ENCODE results near the gene NTM.

Gene NTM

DNA sequence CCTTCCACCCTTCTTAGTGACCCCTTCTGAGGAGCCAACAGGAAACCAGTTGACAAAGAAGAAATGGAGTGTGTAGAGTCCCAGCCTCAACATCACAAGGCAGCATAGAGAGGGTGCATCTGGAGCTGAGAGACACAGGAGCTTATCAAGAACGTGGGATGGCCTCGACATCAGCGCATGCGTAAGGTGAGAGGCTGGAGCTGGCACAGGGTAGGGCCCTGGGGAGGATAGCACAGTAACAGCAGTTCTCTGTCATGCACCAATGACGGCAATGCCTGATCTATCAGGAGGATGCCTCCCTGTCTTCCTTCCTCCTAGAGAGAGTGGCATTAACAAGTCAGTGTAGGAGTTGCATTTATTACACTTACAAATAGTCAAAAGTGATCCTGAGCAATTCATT is 426.1 kb downstream of the NTM start:
- no peak overlapping the region for H3K27ac ChIP-seq
- no peak for TF ChIP-seq FOXP2 (optimal IDR thresholded peaks at IDR 0.05; ENCODE audit: control extremely low read depth, extremely low read length, insufficient read depth)
- no peak for TF ChIP-seq EZH2 (IDR thresholded peaks at IDR 0.05)
- TF ChIP-seq POLR2AphosphoS5 (IDR thresholded peaks at IDR 0.05; ENCODE audit: borderline replicate concordance, low read depth, low read length), result no peak
- H3K9ac ChIP-seq (ENCODE audit: insufficient read length), result no peak overlapping the region
- no peaks in the 10 kb centered on the region for H3K36me3 ChIP-seq (ENCODE audit: insufficient read depth, low read length)
- no peak overlapping the region for H3K4me3 ChIP-seq
- H3K9me3 ChIP-seq (ENCODE audit: low read depth, low read length), result no peaks in the 10 kb centered on the region
- DNase-seq (ENCODE audit: low read depth, low spot score), result no peak

DNA sequence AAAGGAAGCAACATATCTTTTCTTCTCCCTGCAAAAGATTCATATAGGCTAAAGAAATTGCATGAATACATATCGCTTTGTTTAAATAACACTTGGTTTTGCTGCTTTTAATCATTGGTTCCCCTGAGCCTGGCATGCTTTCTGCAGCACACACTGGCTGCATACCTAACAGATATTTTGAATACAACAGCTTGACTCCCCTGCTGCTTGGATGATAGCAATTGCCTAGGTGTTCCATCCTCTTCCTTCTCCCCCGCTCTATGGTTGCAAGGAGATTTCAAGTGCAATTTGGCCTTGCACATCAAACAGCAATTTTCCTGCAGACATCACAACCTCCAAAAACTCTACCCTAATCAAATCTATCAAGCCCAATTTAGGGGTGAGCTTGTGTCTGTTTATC is 430.0 kb downstream of the NTM start:
- no peaks in the 10 kb centered on the region for H3K9me3 ChIP-seq (ENCODE audit: low read depth, low read length)
- H3K9ac ChIP-seq (ENCODE audit: insufficient read length), result no peak overlapping the region
- no peak for TF ChIP-seq FOXP2 (optimal IDR thresholded peaks at IDR 0.05; ENCODE audit: control extremely low read depth, extremely low read length, insufficient read depth)
- TF ChIP-seq POLR2AphosphoS5 (IDR thresholded peaks at IDR 0.05; ENCODE audit: borderline replicate concordance, low read depth, low read length), result no peak
- no peak for TF ChIP-seq EZH2 (IDR thresholded peaks at IDR 0.05)
- no peak overlapping the region for H3K4me3 ChIP-seq
- H3K36me3 ChIP-seq (ENCODE audit: insufficient read depth, low read length), result no peaks in the 10 kb centered on the region
- H3K27ac ChIP-seq, result no peak overlapping the region
- no peak for DNase-seq (ENCODE audit: low read depth, low spot score)

DNA sequence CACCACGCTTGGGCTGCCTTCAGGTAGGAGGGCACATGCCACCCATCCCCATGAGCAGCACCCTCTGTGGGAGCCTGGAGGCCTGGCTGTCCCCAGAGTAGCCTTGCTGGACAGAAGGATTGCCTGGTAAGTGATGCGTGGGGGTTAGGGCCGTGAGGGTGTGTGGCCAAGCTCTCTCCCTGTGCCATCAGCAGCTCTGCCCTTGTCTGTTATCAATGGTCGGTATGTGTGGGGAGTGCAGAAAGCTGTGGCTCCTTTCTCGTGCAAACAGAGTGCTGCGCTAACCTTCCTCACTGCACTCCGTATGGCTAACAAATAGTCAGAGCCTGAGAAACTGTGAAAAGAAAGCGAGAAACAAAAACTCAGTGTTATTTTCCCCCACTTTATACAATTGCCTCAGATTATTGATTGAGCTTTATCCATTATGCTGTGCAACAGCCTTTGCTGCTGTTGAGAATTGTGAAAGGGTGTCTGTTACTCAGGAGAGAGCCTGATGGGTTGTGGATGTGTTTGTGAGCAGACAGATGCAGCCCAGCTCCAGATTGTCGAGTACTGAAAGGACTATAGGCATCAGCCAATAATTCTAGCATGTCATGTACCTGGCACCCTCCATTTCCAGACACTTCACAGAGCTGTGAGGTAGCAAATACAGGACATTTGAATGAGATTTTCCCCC is 432.2 kb downstream of the NTM start:
- Histone ChIP-seq H3K27ac (no peak overlapping the region), H3K4me3 (no peak overlapping the region), H3K9me3 (ENCODE audit: low read depth, low read length) (no peaks in the 10 kb centered on the region), H3K36me3 (ENCODE audit: insufficient read depth, low read length) (no peaks in the 10 kb centered on the region), H3K9ac (ENCODE audit: insufficient read length) (no peak overlapping the region)
- no peak for TF ChIP-seq POLR2AphosphoS5 (IDR thresholded peaks at IDR 0.05; ENCODE audit: borderline replicate concordance, low read depth, low read length)
- no peak for TF ChIP-seq EZH2 (IDR thresholded peaks at IDR 0.05)
- TF ChIP-seq FOXP2 (optimal IDR thresholded peaks at IDR 0.05; ENCODE audit: control extremely low read depth, extremely low read length, insufficient read depth), result no peak
- no peak for DNase-seq (ENCODE audit: low read depth, low spot score)

DNA sequence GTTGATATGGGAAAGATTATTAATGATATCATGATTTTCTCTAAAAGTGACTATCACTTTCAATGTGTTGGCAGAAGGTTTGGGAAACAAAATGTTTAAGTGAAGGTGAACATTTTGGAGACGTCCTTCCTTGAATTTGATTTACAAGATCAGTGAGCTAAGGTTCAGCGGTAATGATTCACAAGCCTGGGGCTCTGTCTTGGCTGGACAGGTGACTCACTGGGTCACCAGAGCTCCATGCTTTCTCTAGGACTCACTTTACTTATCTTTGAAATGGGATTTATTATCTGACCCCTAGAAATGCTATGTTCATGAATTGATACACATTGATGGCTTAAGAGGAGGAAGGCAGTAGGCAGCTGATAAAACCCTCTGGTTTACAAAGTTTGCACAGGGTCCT is 437.5 kb downstream of the NTM start:
- no peaks in the 10 kb centered on the region for H3K9me3 ChIP-seq (ENCODE audit: low read depth, low read length)
- no peak overlapping the region for H3K27ac ChIP-seq
- no peak overlapping the region for H3K9ac ChIP-seq (ENCODE audit: insufficient read length)
- H3K36me3 ChIP-seq (ENCODE audit: insufficient read depth, low read length), result no peaks in the 10 kb centered on the region
- H3K4me3 ChIP-seq, result no peak overlapping the region
- no peak for DNase-seq (ENCODE audit: low read depth, low spot score)
- no peak for TF ChIP-seq FOXP2 (optimal IDR thresholded peaks at IDR 0.05; ENCODE audit: control extremely low read depth, extremely low read length, insufficient read depth)
- TF ChIP-seq EZH2 (IDR thresholded peaks at IDR 0.05), result no peak
- TF ChIP-seq POLR2AphosphoS5 (IDR thresholded peaks at IDR 0.05; ENCODE audit: borderline replicate concordance, low read depth, low read length), result no peak

DNA sequence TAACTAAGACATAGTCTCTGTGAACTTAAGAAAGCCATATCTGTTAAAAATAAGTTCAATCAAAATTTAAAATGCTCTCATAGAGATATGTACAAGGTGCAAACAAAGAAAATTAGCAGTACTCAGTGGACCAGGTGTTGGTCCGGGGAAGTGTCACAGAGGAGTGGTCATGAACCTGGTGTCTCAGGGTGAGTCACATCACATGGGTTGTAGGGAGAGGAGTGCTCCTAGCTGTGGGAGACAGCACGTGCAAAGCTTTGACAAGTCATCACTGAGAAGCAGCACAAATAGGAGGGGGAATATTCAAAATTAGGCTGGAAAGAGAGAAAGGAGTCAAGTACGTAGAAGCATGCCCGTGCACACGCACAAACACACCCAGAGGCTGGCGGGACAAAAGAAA is 438.1 kb downstream of the NTM start:
- H3K36me3 ChIP-seq (ENCODE audit: insufficient read depth, low read length), result no peaks in the 10 kb centered on the region
- H3K9ac ChIP-seq (ENCODE audit: insufficient read length), result no peak overlapping the region
- H3K4me3 ChIP-seq, result no peak overlapping the region
- no peaks in the 10 kb centered on the region for H3K9me3 ChIP-seq (ENCODE audit: low read depth, low read length)
- no peak overlapping the region for H3K27ac ChIP-seq
- no peak for TF ChIP-seq POLR2AphosphoS5 (IDR thresholded peaks at IDR 0.05; ENCODE audit: borderline replicate concordance, low read depth, low read length)
- TF ChIP-seq EZH2 (IDR thresholded peaks at IDR 0.05), result no peak
- TF ChIP-seq FOXP2 (optimal IDR thresholded peaks at IDR 0.05; ENCODE audit: control extremely low read depth, extremely low read length, insufficient read depth), result no peak
- no peak for DNase-seq (ENCODE audit: low read depth, low spot score)

DNA sequence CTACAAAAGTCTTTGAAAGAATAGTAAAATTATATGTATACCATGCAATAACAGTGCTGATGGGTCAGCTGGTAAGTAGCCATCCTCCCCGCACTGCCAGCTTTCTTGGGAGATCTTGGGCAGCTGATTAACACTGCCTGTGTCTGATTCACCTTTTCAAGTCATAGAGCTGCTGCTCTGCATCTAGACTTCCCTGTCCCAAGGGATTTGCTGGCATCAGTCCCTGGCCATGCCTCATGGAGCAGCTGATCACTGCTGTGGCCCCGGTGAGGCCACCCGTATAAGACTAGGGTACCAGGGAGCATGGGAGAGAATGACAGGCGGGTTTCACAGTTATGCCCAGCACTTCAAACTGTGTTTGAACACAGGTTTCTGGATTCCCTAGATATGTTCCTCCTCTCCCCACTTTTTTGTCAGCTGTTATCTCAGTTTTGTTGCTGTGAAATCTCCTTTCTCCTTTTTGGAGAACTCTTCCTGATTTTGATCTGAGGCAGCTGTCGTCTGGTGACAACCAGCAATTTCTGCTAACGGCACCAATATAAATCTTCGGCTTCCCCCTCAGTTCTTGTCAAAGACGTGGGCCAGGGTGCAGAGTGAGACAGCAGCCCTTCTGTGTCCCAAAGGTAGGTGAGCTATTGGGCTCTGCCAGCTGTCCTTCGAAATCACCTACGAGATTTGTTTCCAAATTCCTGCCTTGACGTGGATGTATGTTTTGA is 438.9 kb downstream of the NTM start:
- H3K27ac ChIP-seq, result no peak overlapping the region
- no peaks in the 10 kb centered on the region for H3K36me3 ChIP-seq (ENCODE audit: insufficient read depth, low read length)
- TF ChIP-seq FOXP2 (optimal IDR thresholded peaks at IDR 0.05; ENCODE audit: control extremely low read depth, extremely low read length, insufficient read depth), result no peak
- TF ChIP-seq EZH2 (IDR thresholded peaks at IDR 0.05), result no peak
- no peak for TF ChIP-seq POLR2AphosphoS5 (IDR thresholded peaks at IDR 0.05; ENCODE audit: borderline replicate concordance, low read depth, low read length)
- no peak for DNase-seq (ENCODE audit: low read depth, low spot score)
- no peaks in the 10 kb centered on the region for H3K9me3 ChIP-seq (ENCODE audit: low read depth, low read length)
- H3K9ac ChIP-seq (ENCODE audit: insufficient read length), result no peak overlapping the region
- no peak overlapping the region for H3K4me3 ChIP-seq

DNA sequence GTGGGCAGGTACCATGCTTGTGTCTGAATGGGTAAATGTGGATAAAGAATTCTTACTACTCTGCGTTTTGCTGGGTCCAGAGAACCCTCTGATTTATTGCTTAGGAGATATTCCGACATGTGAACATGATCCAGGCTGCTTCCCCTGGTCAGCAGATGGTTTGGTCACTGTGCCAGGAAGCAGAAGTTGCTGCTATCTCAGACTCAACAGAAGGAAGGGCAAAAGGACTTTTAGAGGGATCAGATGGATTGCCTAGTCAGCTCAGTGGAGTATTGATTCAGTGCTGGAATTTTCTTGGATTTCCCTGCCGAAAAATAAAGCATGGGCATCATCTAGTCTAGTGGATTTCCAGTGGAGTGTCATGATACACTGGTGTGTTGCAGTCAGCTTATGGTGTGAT is 440.1 kb downstream of the NTM start:
- Histone ChIP-seq H3K9me3 (ENCODE audit: low read depth, low read length) (no peaks in the 10 kb centered on the region), H3K9ac (ENCODE audit: insufficient read length) (no peak overlapping the region), H3K36me3 (ENCODE audit: insufficient read depth, low read length) (no peaks in the 10 kb centered on the region), H3K4me3 (no peak overlapping the region), H3K27ac (no peak overlapping the region)
- no peak for DNase-seq (ENCODE audit: low read depth, low spot score)
- TF ChIP-seq POLR2AphosphoS5 (IDR thresholded peaks at IDR 0.05; ENCODE audit: borderline replicate concordance, low read depth, low read length) (no peak), EZH2 (IDR thresholded peaks at IDR 0.05) (no peak), FOXP2 (optimal IDR thresholded peaks at IDR 0.05; ENCODE audit: control extremely low read depth, extremely low read length, insufficient read depth) (no peak)

DNA sequence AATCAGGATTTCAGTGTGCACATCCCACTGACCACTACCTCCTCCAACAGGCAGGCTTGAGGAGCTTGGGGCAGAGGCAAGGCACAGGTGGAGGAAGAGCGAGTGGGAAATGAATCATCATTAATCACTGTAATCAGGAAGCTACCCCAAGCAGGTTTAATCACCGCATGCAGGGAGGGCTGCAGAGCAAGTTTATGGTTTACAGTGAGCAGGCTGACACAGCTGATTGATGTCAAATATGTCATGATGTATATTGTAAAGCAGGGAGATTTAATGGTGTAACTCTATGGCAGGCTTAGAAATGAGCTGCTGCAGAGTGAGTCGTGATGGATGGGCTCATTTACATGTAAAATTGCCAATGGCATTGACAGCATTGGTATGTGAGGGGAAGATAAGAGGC is 441.0 kb downstream of the NTM start:
- TF ChIP-seq FOXP2 (optimal IDR thresholded peaks at IDR 0.05; ENCODE audit: control extremely low read depth, extremely low read length, insufficient read depth) (no peak), POLR2AphosphoS5 (IDR thresholded peaks at IDR 0.05; ENCODE audit: borderline replicate concordance, low read depth, low read length) (no peak), EZH2 (IDR thresholded peaks at IDR 0.05) (no peak)
- no peak for DNase-seq (ENCODE audit: low read depth, low spot score)
- no peaks in the 10 kb centered on the region for H3K36me3 ChIP-seq (ENCODE audit: insufficient read depth, low read length)

More for the DNA sequence above, 441.0 kb downstream of the NTM start:
- no peak overlapping the region for H3K4me3 ChIP-seq
- no peaks in the 10 kb centered on the region for H3K9me3 ChIP-seq (ENCODE audit: low read depth, low read length)
- no peak overlapping the region for H3K27ac ChIP-seq
- no peak overlapping the region for H3K9ac ChIP-seq (ENCODE audit: insufficient read length)
